ENCODE data around the gene TAGLN. TPM values are rescaled to one million over a fixed set of nuclear protein-coding genes. Genes with fewer than 3 reads are reported as not detected.

TAGLN gene
- total RNA-seq, 1 experiment from 2014 or later = 71.5 TPM

DNA sequence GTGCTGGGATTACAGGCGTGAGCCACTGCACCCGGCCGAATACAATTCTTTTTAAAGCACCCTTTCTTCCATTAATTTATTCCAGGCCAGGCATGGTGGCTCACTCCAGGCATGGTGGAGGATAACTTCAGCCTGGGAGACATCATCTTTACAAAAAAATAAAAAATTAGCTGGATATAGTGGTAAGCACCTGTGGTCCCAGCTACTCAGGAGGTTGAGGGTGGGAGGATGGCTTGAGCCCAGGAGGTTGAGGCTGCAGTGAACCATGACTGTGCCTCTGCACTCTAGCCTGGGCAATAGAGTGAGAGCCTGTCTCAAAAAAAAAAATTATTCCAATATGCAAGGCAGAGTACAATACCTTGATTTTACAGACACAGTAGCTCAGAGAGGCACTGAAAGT, 11.4 kb downstream of the TAGLN start (continued):
- no peak for TF ChIP-seq NFYB (CRISPR knock-in tag; conservative IDR thresholded peaks at IDR 0.05; ENCODE audit: low read depth)
- no peak for TF ChIP-seq ZNF232 (CRISPR knock-in tag; IDR thresholded peaks at IDR 0.05)

DNA sequence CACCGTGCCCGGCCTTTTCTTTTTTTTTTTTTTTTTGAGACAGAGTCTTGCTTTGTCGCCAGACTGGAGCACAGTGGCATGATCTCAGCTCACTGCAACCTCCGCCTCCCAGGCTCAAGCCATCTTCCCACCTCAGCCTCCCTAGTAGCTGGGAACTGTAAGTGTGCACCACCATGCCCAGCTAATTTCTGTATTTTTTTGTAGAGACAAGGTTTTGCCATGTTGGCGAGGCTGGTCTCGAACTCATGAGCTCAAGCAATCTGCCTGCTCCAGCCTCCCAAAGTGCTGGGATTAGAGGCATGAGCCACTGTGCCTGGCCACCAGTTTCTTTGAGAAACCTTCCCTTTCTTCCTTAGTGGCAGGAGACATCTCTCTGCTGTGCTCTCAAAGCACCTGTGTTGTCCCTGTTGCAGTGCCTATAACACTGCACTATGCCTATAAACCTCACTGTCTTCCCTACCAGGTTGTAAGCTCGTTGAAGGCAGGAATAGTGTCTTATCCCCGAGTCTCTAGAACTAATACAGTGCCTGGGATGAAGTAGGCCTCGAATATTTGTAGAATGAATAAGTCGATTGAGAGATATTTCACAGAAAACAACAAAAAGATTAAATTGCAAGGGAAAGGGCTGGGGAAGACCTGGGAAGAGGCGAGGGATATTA, 13.7 kb downstream of the TAGLN start:
- no peaks in the 10 kb centered on the region for H3K27me3 Mint-ChIP-seq (ENCODE audit: low read depth)
- H3K4me1 Mint-ChIP-seq = no peaks in the 10 kb centered on the region
- H3K9me3 Mint-ChIP-seq = no peaks in the 10 kb centered on the region
- DNase-seq (ENCODE audit: low spot score) = no peak
- ChIA-PET CTCF (interaction anchor here (1.1 kb wide), 1 partner anchor 32 kb away, joined by 3 read pairs; no protein-coding TSS in a partner anchor), POLR2A (interaction anchor here (0.7 kb wide), 1 partner anchor 16 kb away, joined by 5 read pairs; no protein-coding TSS in a partner anchor)
- peaks cover 5% of the 10 kb centered on the region for H3K36me3 Mint-ChIP-seq
- TF ChIP-seq NFE2L1 (CRISPR knock-in tag; IDR thresholded peaks at IDR 0.05) = no peak
- TF ChIP-seq MYBL2 (CRISPR knock-in tag; IDR thresholded peaks at IDR 0.05) = no peak
- no peak for TF ChIP-seq RORB (CRISPR knock-in tag; IDR thresholded peaks at IDR 0.05)
- no peak for TF ChIP-seq GABPB1 (CRISPR knock-in tag; IDR thresholded peaks at IDR 0.05)
- TF ChIP-seq MXD4 (CRISPR knock-in tag; IDR thresholded peaks at IDR 0.05; ENCODE audit: borderline replicate concordance) = no peak
- TF ChIP-seq ZNF219 (CRISPR knock-in tag; IDR thresholded peaks at IDR 0.05; ENCODE audit: borderline replicate concordance) = no peak
- no peak for TF ChIP-seq RELA (CRISPR knock-in tag; IDR thresholded peaks at IDR 0.05; ENCODE audit: borderline replicate concordance)
- TF ChIP-seq, protein P1, sequence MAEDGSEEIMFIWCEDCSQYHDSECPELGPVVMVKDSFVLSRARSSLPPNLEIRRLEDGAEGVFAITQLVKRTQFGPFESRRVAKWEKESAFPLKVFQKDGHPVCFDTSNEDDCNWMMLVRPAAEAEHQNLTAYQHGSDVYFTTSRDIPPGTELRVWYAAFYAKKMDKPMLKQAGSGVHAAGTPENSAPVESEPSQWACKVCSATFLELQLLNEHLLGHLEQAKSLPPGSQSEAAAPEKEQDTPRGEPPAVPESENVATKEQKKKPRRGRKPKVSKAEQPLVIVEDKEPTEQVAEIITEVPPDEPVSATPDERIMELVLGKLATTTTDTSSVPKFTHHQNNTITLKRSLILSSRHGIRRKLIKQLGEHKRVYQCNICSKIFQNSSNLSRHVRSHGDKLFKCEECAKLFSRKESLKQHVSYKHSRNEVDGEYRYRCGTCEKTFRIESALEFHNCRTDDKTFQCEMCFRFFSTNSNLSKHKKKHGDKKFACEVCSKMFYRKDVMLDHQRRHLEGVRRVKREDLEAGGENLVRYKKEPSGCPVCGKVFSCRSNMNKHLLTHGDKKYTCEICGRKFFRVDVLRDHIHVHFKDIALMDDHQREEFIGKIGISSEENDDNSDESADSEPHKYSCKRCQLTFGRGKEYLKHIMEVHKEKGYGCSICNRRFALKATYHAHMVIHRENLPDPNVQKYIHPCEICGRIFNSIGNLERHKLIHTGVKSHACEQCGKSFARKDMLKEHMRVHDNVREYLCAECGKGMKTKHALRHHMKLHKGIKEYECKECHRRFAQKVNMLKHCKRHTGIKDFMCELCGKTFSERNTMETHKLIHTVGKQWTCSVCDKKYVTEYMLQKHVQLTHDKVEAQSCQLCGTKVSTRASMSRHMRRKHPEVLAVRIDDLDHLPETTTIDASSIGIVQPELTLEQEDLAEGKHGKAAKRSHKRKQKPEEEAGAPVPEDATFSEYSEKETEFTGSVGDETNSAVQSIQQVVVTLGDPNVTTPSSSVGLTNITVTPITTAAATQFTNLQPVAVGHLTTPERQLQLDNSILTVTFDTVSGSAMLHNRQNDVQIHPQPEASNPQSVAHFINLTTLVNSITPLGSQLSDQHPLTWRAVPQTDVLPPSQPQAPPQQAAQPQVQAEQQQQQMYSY (CRISPR knock-in tag; IDR thresholded peaks at IDR 0.05) = no peak
- TF ChIP-seq NFATC4 (CRISPR knock-in tag; IDR thresholded peaks at IDR 0.05) = no peak
- no peak for TF ChIP-seq ZNF396 (CRISPR knock-in tag; IDR thresholded peaks at IDR 0.05; ENCODE audit: borderline replicate concordance)
- no peak for ATAC-seq
- no peak overlapping the region for H3K27ac Mint-ChIP-seq
- H3K4me3 Mint-ChIP-seq = no peak overlapping the region

DNA sequence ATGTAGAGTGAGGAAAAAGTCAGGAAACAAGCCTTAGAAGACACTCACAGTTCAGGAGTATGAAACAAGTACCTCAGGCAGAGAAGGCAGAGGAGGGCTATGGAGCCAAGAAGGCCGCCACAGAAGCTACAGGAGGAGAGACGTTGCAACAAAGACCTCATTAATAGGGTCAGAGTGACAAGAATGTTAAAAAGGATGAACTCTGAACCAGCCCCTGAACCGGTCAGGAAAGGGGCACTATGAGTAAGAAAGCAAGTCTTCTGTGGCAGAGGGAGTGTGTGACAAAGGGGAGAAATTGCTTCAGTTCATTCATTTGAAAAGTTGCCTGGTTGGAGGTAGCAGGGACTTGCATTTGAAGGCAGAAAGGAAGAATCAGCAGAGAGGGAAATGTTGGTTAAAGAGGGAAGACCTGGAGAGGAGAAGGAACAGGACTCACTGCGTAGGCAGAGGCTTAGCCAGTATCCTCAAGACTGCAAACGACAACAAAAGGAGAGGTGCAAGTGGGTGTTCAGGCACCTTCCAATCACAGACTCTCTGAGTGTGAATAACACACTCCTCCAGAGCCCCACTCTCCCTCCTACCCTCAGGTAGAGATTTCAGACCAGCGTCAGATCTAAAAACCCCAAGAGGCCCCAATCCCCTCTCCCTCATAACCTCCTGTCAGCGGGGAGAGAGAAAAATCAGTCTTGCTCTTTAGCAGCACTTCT, 15.4 kb downstream of the TAGLN start:
- ATAC-seq = no peak
- Mint-ChIP-seq H3K9me3 (no peaks in the 10 kb centered on the region), H3K27ac (no peak overlapping the region), H3K4me1 (no peaks in the 10 kb centered on the region), H3K27me3 (ENCODE audit: low read depth) (no peaks in the 10 kb centered on the region), H3K4me3 (no peak overlapping the region), H3K36me3 (peaks cover 14% of the 10 kb centered on the region)
- ChIA-PET POLR2A (no interaction called here), CTCF (interaction anchor here (0.5 to 0.7 kb wide), 2 partner anchors 11 to 121 kb away, joined by 3 read pairs; no protein-coding TSS in a partner anchor)
- DNase-seq (ENCODE audit: low spot score) = no peak
- TF ChIP-seq, protein P2, sequence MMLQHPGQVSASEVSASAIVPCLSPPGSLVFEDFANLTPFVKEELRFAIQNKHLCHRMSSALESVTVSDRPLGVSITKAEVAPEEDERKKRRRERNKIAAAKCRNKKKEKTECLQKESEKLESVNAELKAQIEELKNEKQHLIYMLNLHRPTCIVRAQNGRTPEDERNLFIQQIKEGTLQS (CRISPR knock-in tag; conservative IDR thresholded peaks at IDR 0.05) = no peak
- TF ChIP-seq, protein P1 (CRISPR knock-in tag; IDR thresholded peaks at IDR 0.05) = no peak
- TF ChIP-seq, protein P3, sequence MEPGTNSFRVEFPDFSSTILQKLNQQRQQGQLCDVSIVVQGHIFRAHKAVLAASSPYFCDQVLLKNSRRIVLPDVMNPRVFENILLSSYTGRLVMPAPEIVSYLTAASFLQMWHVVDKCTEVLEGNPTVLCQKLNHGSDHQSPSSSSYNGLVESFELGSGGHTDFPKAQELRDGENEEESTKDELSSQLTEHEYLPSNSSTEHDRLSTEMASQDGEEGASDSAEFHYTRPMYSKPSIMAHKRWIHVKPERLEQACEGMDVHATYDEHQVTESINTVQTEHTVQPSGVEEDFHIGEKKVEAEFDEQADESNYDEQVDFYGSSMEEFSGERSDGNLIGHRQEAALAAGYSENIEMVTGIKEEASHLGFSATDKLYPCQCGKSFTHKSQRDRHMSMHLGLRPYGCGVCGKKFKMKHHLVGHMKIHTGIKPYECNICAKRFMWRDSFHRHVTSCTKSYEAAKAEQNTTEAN (CRISPR knock-in tag; IDR thresholded peaks at IDR 0.05) = no peak
- TF ChIP-seq, protein P4, sequence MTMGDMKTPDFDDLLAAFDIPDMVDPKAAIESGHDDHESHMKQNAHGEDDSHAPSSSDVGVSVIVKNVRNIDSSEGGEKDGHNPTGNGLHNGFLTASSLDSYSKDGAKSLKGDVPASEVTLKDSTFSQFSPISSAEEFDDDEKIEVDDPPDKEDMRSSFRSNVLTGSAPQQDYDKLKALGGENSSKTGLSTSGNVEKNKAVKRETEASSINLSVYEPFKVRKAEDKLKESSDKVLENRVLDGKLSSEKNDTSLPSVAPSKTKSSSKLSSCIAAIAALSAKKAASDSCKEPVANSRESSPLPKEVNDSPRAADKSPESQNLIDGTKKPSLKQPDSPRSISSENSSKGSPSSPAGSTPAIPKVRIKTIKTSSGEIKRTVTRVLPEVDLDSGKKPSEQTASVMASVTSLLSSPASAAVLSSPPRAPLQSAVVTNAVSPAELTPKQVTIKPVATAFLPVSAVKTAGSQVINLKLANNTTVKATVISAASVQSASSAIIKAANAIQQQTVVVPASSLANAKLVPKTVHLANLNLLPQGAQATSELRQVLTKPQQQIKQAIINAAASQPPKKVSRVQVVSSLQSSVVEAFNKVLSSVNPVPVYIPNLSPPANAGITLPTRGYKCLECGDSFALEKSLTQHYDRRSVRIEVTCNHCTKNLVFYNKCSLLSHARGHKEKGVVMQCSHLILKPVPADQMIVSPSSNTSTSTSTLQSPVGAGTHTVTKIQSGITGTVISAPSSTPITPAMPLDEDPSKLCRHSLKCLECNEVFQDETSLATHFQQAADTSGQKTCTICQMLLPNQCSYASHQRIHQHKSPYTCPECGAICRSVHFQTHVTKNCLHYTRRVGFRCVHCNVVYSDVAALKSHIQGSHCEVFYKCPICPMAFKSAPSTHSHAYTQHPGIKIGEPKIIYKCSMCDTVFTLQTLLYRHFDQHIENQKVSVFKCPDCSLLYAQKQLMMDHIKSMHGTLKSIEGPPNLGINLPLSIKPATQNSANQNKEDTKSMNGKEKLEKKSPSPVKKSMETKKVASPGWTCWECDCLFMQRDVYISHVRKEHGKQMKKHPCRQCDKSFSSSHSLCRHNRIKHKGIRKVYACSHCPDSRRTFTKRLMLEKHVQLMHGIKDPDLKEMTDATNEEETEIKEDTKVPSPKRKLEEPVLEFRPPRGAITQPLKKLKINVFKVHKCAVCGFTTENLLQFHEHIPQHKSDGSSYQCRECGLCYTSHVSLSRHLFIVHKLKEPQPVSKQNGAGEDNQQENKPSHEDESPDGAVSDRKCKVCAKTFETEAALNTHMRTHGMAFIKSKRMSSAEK (CRISPR knock-in tag; IDR thresholded peaks at IDR 0.05; ENCODE audit: borderline replicate concordance) = no peak
- TF ChIP-seq ZNF396 (CRISPR knock-in tag; IDR thresholded peaks at IDR 0.05; ENCODE audit: borderline replicate concordance) (no peak), MYBL2 (CRISPR knock-in tag; IDR thresholded peaks at IDR 0.05) (no peak), MXD4 (CRISPR knock-in tag; IDR thresholded peaks at IDR 0.05; ENCODE audit: borderline replicate concordance) (no peak)
- TF ChIP-seq, protein P5, sequence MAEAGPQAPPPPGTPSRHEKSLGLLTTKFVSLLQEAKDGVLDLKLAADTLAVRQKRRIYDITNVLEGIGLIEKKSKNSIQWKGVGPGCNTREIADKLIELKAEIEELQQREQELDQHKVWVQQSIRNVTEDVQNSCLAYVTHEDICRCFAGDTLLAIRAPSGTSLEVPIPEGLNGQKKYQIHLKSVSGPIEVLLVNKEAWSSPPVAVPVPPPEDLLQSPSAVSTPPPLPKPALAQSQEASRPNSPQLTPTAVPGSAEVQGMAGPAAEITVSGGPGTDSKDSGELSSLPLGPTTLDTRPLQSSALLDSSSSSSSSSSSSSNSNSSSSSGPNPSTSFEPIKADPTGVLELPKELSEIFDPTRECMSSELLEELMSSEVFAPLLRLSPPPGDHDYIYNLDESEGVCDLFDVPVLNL (CRISPR knock-in tag; IDR thresholded peaks at IDR 0.05; ENCODE audit: borderline replicate concordance, low read depth) = no peak

Data from WTC11 (cell line).